BE2C (cell line): ENCODE results near the gene EIF4G1.
A peak's percentile ranks its signal among the peaks of the same experiment; 100 is the strongest.

Experiments
- DNase-seq: peaks from one replicate; pipeline ENCODE4 v3.0.0-alpha.2; 2020
- H3K27me3 ChIP-seq: fragments of 250-450 bp; sonication (Bioruptor Pico); 2 replicates; pipeline ENCODE4 v1.5.1; 2020; ENCODE audit warnings: mild to moderate bottlenecking
- H3K36me3 ChIP-seq: fragments of 250-450 bp; sonication (Bioruptor Pico); 2 replicates; pipeline ENCODE4 v1.5.1; 2020; ENCODE audit warnings: mild to moderate bottlenecking
- H3K4me1 ChIP-seq: fragments of 250-450 bp; sonication (Bioruptor Pico); 2 replicates; pipeline ENCODE4 v1.5.1; 2020
- H3K4me3 ChIP-seq: 2 replicates; pipeline ENCODE4 v1.5.1; 2011; ENCODE audit warnings: low read depth, low read length
- H3K9me3 ChIP-seq: fragments of 250-450 bp; sonication (Bioruptor Pico); 2 replicates; pipeline ENCODE4 v1.5.1; 2020
- CTCF ChIP-seq: IDR thresholded peaks from 2 replicates; pipeline ENCODE4 v1.5.1; 2012; ENCODE audit warnings: mild to moderate bottlenecking, low read depth, low read length

The EIF4G1 gene

GRCh38 chr3:184371570-184372018 lies 57.2 kb downstream of the EIF4G1 start:
- H3K36me3 ChIP-seq = peaks cover 13% of the 10 kb centered on the region
- no peaks in the 10 kb centered on the region for H3K4me1 ChIP-seq
- DNase-seq = peak; percentile 82
- TF ChIP-seq CTCF = peak; percentile 99
- peaks cover 44% of the 10 kb centered on the region for H3K27me3 ChIP-seq
- no peaks in the 10 kb centered on the region for H3K9me3 ChIP-seq
- no peak overlapping the region for H3K4me3 ChIP-seq

- Histone ChIP-seq H3K4me1 (no peaks in the 10 kb centered on the region), H3K36me3 (peaks cover 8% of the 10 kb centered on the region), H3K27me3 (peaks cover 50% of the 10 kb centered on the region), H3K4me3 (no peak overlapping the region), H3K9me3 (no peaks in the 10 kb centered on the region)
- no peak for TF ChIP-seq CTCF
- no peak for DNase-seq
Measured at GRCh38 chr3:184372296-184372821, 58.0 kb downstream of the EIF4G1 start.

- DNase-seq = no peak
- peaks cover 56% of the 10 kb centered on the region for H3K27me3 ChIP-seq
- H3K36me3 ChIP-seq = peaks cover 7% of the 10 kb centered on the region
- no peak overlapping the region for H3K4me3 ChIP-seq
- no peaks in the 10 kb centered on the region for H3K9me3 ChIP-seq
- H3K4me1 ChIP-seq = no peaks in the 10 kb centered on the region
- no peak for TF ChIP-seq CTCF
Measured at GRCh38 chr3:184372911-184373310, 58.5 kb downstream of the EIF4G1 start.

- no peak overlapping the region for H3K4me3 ChIP-seq
- H3K27me3 ChIP-seq = peaks cover 61% of the 10 kb centered on the region
- TF ChIP-seq CTCF = no peak
- H3K9me3 ChIP-seq = no peaks in the 10 kb centered on the region
- H3K36me3 ChIP-seq = peaks cover 2% of the 10 kb centered on the region; the same call in 1 of the 2 replicates
- H3K4me1 ChIP-seq = no peaks in the 10 kb centered on the region
- no peak for DNase-seq
Measured at GRCh38 chr3:184373422-184373821, 59.0 kb downstream of the EIF4G1 start.

- no peaks in the 10 kb centered on the region for H3K9me3 ChIP-seq
- no peak for DNase-seq
- no peak for TF ChIP-seq CTCF
Measured at GRCh38 chr3:184375747-184376461, 61.5 kb downstream of the EIF4G1 start.

GRCh38 chr3:184377374-184377773 lies 63.0 kb downstream of the EIF4G1 start:
- H3K4me1 ChIP-seq = peaks cover 10% of the 10 kb centered on the region
- no peak overlapping the region for H3K4me3 ChIP-seq
- H3K9me3 ChIP-seq = no peaks in the 10 kb centered on the region
- no peak for TF ChIP-seq CTCF
- H3K27me3 ChIP-seq = peaks cover 92% of the 10 kb centered on the region
- no peaks in the 10 kb centered on the region for H3K36me3 ChIP-seq
- DNase-seq = no peak

More at GRCh38 chr3:184375747-184376461, 61.5 kb downstream of the EIF4G1 start:
- peaks cover 10% of the 10 kb centered on the region for H3K4me1 ChIP-seq
- no peaks in the 10 kb centered on the region for H3K36me3 ChIP-seq
- H3K27me3 ChIP-seq = peaks cover 81% of the 10 kb centered on the region
- no peak overlapping the region for H3K4me3 ChIP-seq
